GM06990 (cell line): ENCODE measurements around the gene SP7.
A peak's percentile ranks its signal among the peaks of the same experiment; 100 is the strongest.

Experiments used
- DNase-seq: peaks from one replicate; pipeline ENCODE4 v3.0.0-alpha.2; 2011; ENCODE audit not compliant: insufficient read length; ENCODE audit errors: extremely low read depth
- H3K27me3 ChIP-seq: replicated peaks from 2 replicates; pipeline ENCODE4 v1.6.0; 2011; ENCODE audit warnings: low read length; ENCODE audit not compliant: control insufficient read depth, insufficient read depth
- H3K36me3 ChIP-seq: 2 replicates; pipeline ENCODE4 v1.5.1; 2011; ENCODE audit warnings: low read length; ENCODE audit not compliant: control insufficient read depth, insufficient read depth
- H3K4me3 ChIP-seq: replicated peaks from 2 replicates; pipeline ENCODE4 v1.5.1; 2011; ENCODE audit warnings: low read depth, mild to moderate bottlenecking, control low read depth, low read length
- TF ChIP-seq, protein P1 (sequence below): IDR thresholded peaks from 2 replicates; pipeline ENCODE4 v1.5.1; 2011; ENCODE audit warnings: low read length, control low read depth, mild to moderate bottlenecking, inconsistent platforms; ENCODE audit not compliant: insufficient read depth, poor library complexity, severe bottlenecking

The SP7 gene

DNA sequence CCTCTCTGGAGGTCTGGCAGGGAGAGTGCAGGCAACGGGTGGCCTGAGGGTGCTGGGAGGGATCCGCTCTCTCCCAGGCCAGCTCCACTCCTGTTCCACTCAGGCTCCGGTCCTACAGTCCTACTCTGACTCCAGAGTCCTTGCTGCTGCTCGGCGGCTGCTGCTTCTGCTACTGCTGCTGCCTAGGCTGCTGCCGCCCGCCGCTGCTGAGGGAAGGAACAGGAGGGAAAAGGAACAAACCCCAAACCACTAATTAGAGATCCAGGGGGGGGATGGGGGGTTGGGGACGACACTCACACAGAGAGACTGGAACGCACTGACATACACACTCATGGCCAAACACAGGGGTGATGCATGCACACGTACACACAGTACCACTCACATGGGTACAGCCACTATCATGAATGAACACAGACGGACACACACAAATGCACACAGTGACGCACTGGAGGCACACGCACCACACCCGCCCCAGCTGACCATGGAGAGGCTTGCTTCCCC lies at the start of gene SP7:
TSS of gene SP7 (minus strand) at position 174 of the 501 bp plus-strand sequence. CDS start 708 bp downstream, outside the sequence.
- TF ChIP-seq, protein P1, sequence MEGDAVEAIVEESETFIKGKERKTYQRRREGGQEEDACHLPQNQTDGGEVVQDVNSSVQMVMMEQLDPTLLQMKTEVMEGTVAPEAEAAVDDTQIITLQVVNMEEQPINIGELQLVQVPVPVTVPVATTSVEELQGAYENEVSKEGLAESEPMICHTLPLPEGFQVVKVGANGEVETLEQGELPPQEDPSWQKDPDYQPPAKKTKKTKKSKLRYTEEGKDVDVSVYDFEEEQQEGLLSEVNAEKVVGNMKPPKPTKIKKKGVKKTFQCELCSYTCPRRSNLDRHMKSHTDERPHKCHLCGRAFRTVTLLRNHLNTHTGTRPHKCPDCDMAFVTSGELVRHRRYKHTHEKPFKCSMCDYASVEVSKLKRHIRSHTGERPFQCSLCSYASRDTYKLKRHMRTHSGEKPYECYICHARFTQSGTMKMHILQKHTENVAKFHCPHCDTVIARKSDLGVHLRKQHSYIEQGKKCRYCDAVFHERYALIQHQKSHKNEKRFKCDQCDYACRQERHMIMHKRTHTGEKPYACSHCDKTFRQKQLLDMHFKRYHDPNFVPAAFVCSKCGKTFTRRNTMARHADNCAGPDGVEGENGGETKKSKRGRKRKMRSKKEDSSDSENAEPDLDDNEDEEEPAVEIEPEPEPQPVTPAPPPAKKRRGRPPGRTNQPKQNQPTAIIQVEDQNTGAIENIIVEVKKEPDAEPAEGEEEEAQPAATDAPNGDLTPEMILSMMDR = no peak
- no peaks in the 10 kb centered on the region for H3K36me3 ChIP-seq
- no peak for DNase-seq
- H3K27me3 ChIP-seq = no peaks in the 10 kb centered on the region; the same call in none of the 2 replicates
- H3K4me3 ChIP-seq = no peak within 1 kb of the TSS

DNA sequence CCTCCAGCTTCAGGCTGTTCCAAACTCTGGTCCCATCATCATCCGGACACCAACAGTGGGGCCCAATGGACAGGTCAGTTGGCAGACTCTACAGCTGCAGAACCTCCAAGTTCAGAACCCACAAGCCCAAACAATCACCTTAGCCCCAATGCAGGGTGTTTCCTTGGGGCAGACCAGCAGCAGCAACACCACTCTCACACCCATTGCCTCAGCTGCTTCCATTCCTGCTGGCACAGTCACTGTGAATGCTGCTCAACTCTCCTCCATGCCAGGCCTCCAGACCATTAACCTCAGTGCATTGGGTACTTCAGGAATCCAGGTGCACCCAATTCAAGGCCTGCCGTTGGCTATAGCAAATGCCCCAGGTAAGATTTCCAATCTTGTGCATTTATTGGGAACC lies 47.1 kb upstream of the SP7 start:
- Histone ChIP-seq H3K4me3 (peak overlapping the region; percentile 11), H3K36me3 (peaks cover 11% of the 10 kb centered on the region), H3K27me3 (no peaks in the 10 kb centered on the region)
- DNase-seq = no peak
- TF ChIP-seq, protein P1 = no peak

DNA sequence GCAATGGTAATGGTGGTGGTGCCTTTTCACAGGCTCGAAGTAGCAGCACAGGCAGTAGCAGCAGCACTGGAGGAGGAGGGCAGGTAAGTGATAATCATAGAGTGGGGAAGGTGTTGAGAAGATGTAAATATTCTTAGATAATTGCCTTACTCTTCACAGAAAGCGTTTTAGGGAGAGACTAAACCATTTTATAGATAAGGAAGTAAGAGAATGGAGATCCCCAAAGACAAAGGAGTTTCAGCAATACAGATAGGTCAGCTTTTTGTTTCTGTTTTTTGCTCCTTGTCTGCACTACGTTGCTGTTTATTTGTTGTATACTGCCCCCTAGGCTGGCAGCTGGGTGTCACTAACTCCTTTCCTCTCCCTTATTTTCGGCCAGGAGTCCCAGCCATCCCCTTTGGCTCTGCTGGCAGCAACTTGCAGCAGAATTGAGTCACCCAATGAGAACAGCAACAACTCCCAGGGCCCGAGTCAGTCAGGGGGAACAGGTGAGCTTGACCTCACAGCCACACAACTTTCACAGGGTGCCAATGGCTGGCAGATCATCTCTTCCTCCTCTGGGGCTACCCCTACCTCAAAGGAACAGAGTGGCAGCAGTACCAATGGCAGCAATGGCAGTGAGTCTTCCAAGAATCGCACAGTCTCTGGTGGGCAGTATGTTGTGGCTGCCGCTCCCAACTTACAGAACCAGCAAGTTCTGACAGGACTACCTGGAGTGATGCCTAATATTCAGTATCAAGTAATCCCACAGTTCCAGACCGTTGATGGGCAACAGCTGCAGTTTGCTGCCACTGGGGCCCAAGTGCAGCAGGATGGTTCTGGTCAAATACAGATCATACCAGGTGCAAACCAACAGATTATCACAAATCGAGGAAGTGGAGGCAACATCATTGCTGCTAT lies 45.8 kb upstream of the SP7 start:
- peak; percentile 39 for DNase-seq
- H3K36me3 ChIP-seq = peaks cover 11% of the 10 kb centered on the region

DNA sequence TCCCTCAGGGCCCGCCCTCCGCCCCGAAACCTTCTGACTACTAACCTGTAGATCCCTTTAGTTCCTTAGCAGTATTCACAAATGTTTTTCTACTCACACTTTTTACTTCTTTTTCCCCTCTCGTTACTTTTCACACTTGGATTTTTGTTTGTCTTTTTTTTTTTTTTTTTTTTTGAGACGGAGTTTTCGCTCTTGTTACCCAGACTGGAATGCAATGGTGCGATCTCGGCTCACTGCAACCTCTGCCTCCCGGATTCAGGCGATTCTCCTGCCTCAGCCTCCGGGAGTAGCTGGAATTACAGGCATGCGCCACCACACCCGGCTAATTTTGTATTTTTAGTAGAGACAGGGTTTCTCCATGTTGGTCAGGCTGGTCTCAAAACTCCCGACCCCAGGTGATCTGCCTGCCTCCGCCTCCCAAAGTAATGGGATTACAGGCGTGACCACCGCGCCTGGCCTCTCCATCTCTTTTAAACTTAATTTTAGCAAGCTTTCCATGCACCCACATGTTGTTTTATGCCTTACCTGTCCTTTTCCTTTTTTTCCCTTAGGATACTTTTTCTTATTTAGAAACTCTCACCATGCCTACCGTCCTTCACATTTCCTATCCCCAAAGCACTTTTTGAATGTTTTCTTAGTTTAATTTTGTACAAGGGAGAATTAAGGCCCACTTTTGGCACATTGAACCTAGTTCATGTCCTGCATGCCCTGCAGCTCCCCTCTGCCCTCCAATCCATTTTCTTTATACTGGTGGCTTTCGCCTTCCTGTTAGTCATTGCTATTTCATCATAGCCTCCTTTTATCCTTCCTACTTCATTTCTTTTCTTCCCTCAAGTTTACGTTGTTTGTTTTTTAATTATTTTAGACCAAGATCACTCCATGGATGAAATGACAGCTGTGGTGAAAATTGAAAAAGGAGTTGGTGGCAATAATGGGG lies 44.9 kb upstream of the SP7 start:
- H3K27me3 ChIP-seq = no peaks in the 10 kb centered on the region
- peaks cover 11% of the 10 kb centered on the region for H3K36me3 ChIP-seq
- TF ChIP-seq, protein P1 = no peak
- peak overlapping the region; percentile 69 for H3K4me3 ChIP-seq
- DNase-seq = no peak

More for the DNA sequence above, 45.8 kb upstream of the SP7 start:
- peak overlapping the region; percentile 69 for H3K4me3 ChIP-seq
- TF ChIP-seq, protein P1 = peak; percentile 59
- H3K27me3 ChIP-seq = no peaks in the 10 kb centered on the region

DNA sequence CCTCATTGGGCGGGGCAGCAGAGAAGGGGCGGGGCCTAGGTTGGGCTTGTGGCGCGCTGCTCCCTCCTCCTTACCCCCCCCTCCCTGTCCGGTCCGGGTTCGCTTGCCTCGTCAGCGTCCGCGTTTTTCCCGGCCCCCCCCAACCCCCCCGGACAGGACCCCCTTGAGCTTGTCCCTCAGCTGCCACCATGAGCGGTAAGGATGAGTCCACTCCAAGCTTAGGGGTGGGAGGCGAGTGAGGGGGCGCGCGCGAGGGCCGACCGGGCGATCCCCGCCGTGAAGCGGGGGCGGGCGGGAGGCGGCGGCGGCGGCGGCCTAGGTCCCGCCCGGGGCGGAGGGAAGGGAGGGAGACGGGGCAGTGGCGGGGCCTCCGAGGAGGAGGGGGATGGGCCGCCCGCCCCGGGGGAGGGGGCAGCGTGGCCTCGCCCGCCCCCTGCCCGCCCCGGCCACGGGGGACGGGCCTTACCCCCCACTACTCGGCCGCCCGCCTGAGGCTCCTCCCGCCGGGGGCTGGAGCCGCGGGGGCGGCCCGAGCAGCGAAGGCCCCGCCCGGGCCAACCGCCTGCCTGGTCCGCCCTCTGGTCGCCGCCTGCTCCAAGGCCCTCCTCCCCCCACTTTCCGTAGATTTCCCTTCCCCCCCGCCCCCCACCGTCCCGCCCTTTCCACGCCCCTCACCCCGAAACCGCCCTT lies 44.1 kb upstream of the SP7 start, which contains the start of gene SP1:
TSS of gene SP1 (plus strand) at position 73 of the 690 bp plus-strand sequence. CDS start at position 189, 116 bp downstream.
- H3K27me3 ChIP-seq = no peaks in the 10 kb centered on the region
- H3K36me3 ChIP-seq = peaks cover 11% of the 10 kb centered on the region
- peak; percentile 93 for DNase-seq
- TF ChIP-seq, protein P1 = no peak
- peak within 1 kb of the TSS; percentile 75 for H3K4me3 ChIP-seq
